K562 treated with DMSO at 1 percent for 24 hours (cell line): ENCODE data around the gene RANBP3. TPM values are rescaled to one million over a fixed set of nuclear protein-coding genes. Genes with fewer than 3 reads are reported as not detected.

Source experiments
- total RNA-seq: library from RNA; unstranded; fragments of 300-600 nt; gene quantifications from 2 replicates; pipeline ENCODE4 v1.2.3, GENCODE V29; 2022; ENCODE audit warnings: low read depth; ENCODE audit not compliant: insufficient read depth

The RANBP3 gene, protein sequence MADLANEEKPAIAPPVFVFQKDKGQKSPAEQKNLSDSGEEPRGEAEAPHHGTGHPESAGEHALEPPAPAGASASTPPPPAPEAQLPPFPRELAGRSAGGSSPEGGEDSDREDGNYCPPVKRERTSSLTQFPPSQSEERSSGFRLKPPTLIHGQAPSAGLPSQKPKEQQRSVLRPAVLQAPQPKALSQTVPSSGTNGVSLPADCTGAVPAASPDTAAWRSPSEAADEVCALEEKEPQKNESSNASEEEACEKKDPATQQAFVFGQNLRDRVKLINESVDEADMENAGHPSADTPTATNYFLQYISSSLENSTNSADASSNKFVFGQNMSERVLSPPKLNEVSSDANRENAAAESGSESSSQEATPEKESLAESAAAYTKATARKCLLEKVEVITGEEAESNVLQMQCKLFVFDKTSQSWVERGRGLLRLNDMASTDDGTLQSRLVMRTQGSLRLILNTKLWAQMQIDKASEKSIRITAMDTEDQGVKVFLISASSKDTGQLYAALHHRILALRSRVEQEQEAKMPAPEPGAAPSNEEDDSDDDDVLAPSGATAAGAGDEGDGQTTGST
- 88.3 and 89.0 TPM in 2 replicates for total RNA-seq

DNA sequence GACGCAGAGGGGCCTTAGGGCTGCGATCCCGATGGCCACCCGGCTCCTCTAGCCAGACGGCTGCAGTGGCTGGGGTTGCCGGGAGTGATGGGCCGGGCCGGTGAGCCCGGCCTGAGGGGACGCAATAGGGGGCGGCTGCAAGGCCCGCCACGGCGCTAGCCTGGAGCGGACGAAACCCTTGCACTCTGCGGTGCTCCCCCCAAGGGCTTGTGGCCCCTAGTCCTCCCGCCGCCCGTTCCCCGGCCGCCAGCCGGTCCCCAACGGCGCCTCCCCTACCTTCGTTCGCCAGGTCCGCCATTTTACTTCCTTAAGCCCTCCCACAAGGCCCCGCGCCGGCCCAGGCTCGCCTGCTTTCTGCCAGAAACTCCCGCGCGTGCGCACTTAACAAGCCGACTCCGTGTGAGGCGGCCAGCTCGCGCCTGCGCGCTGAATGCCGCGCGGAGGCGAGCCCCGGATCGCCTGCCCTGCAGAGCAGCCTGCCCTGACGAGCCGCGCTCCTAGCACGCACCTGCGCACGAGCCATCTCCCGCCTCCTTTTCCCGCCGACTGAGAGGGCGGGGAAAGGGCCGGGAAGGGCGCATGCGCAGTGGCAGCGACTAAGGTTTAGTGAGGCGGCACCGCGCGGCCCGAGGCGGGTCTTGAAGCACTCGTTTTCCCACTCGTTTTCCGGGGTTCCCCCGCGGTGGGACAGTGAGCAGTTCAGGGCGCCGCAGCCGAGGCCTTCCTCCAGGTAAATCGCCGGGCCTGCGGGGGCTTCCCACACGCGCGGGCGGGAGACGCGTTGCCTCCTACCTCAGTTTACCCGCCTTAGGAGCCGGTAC lies at the start of gene RANBP3:
Gene RANBP3, minus strand, starts transcription at position 356 of the 821 bp plus-strand sequence. Its CDS starts 58 bp downstream, at position 298.

DNA sequence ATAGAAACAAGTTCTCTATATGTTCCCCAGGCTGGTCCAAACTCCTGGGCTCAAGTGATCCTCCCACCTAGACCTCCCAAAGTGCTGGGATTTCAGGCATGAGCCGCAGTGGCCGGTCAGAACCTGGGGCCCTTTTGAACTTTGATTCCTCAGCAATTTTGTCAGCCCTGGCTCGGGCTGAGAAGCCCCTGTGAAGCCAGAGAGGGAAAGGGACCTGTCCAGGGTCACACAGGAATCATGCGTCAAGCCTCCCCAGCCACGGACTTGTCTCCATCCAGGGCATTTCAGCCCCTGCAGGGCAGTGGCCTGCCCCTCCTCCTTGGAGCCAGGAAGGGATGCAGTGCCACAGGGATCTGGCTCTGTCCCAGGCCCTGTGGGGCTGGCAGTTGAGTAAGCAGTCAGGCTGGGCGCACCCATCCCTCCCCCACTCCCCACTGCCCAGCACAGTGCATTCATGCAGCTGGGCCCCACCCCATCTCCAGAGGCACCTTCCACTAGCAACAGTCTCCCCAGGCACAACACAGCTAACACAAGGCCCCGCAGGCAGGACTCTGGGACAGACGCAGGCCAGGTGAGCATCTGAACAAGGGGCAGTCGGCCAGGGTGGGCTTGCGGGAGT lies 64.1 kb downstream of the RANBP3 start, which contains the start of gene CAPS:
Gene CAPS, plus strand, starts transcription at position 516 of the 619 bp plus-strand sequence. CDS start 153 bp downstream, outside the sequence.

DNA sequence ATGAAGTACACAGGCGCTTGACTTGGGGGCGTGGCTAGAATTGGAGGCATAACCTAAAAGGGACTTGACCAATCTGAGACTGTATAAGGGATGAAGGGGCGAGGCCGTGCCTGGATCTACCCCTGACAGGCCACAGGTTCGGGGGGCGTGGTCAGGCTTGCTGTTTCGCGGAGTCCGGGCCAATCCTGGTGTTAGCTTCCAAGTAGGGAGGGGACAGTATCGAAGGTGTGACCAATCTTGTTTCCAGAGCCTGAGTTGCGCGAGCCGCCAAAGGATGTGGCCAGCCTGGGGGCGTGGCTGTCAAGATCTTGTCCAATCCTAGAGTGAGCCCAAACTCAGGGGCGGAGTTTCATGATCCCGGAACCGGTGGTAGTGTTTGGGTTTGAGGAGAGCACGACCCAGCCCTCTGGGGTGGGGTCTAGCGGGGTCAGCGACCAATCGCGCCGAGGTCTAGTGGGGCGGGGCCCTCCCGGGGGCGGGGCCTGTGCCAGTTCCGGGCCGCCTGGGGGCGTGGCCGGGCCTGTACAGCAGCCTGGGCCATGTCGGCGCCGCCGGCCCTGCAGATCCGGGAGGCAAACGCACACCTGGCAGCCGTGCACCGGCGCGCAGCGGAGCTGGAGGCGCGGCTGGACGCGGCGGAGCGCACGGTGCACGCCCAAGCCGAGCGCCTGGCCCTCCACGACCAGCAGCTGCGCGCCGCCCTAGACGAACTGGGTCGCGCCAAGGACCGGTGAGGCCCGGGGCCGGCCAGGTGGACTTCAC lies 73.4 kb downstream of the RANBP3 start, which contains the start of gene VMAC:
Gene VMAC, plus strand, starts transcription at position 521 of the 762 bp plus-strand sequence. Its CDS starts 19 bp downstream, at position 540.

DNA sequence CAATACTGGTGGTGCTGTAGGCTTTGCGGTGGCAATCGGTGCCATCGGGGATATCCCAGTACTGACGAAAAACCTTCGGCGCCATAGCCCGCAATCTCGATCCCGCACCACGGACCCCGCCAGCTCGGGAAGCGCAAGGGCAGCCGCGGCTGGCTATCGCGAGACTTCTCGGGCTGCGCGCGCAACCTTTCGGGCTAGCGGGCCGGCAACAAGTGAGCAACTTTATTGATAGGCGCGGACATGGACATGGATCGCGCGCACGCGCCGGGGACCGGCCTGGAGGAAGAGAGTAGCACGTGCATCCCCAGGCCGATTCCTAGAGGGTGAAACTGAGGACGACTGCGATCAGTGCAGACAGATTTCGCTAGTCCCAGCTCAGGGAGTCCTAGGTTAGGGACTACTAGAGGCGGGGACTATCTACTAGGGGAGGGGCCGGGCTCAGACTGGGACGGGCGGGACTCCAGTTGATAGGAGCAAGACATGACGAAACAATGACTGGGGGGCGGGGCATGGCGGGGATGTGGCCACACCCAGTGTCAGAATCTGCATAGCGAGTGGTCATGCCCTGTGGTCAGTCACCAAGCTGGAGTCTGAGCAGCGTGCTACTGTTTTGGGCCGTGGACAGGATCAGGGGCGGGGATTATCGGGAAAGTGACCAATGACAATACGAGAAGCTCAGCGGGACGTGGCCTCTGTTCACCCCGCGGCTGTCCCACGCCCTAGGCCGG lies 74.2 kb downstream of the RANBP3 start, which contains the start of gene NDUFA11:
Gene NDUFA11, minus strand, starts transcription at position 167 of the 728 bp plus-strand sequence. Its CDS starts 82 bp downstream, at position 85.

Other genes with a start within 250 kb of the RANBP3 start
- gene PRR22, start 193.4 kb downstream of the RANBP3 start, total RNA-seq, result 2.2 and 2.6 TPM in 2 replicates
- 53.8 and 55.5 TPM in 2 replicates for gene DUS3L, start 187.0 kb downstream of the RANBP3 start, total RNA-seq
- gene NRTN, start 173.1 kb downstream of the RANBP3 start, total RNA-seq, result 31.8 and 37.8 TPM in 2 replicates
- gene FUT6, start 138.4 kb downstream of the RANBP3 start, total RNA-seq, result not detected in 2 replicates
- 0.93 and 1.3 TPM in 2 replicates for gene FUT3, start 126.7 kb downstream of the RANBP3 start, total RNA-seq
- 0.42 TPM in 1 of 2 replicates, not detected in the other for gene FUT5, start 107.6 kb downstream of the RANBP3 start, total RNA-seq
- 733 and 784 TPM in 2 replicates for gene NDUFA11, start 74.3 kb downstream of the RANBP3 start, total RNA-seq
- gene VMAC, start 73.3 kb downstream of the RANBP3 start, total RNA-seq, result 2.6 and 4.2 TPM in 2 replicates
- gene CAPS, start 63.9 kb downstream of the RANBP3 start, total RNA-seq, result 5.4 and 9.2 TPM in 2 replicates
- gene RFX2, start 132.4 kb upstream of the RANBP3 start, total RNA-seq, result 13.2 and 16.1 TPM in 2 replicates
- not detected in 2 replicates for gene ACSBG2, start 157.5 kb upstream of the RANBP3 start, total RNA-seq